HG03460 (cell line): ENCODE results near the gene SIGLEC12.
"Not testable (repeated sequence)": the region's sequence is repeated elsewhere in the genome, so short reads cannot be mapped to it uniquely, and the experiment has no call there.

Source experiments
- ATAC-seq: cut with Tn5 transposase; IDR thresholded peaks from one replicate; pipeline ENCODE4 v1.9.1; 2021; ENCODE audit not compliant: unreplicated experiment

Gene SIGLEC12

DNA sequence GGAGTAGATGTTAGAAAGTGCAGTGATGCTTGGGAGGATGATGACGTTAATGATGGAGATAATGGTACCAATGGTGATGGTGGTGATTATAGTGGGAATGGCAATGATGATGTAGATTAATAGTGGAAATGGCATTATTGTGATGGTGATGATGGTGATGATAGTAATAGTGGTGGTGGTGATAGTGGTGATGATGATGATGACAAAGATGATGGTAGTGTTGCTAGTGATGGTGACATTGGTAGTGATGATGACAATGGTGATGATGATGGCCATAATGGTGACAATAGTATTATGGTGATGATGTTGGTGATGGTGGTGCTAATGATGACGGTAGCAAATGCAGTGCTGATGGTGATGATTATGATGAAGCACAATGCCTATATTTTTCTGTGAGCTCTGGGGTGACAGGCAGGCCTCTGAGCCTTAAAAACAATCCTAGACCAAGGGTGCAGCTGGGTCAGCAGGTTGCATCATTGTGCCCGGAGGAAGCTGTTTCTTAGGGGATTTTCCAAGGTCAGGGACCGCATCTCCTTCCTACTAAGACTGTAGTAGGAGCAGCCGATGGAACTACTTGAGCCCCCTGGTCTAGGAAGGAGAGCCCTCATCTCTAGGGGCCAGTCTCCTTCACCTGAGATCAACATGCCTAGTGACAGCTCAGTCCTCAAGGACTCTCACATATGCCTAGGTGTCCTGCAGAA lies 15.5 kb downstream of the SIGLEC12 start:
- ATAC-seq, result no peak

GRCh38 chr19:51480590-51480989 lies 21.0 kb downstream of the SIGLEC12 start:
- no peak for ATAC-seq

DNA sequence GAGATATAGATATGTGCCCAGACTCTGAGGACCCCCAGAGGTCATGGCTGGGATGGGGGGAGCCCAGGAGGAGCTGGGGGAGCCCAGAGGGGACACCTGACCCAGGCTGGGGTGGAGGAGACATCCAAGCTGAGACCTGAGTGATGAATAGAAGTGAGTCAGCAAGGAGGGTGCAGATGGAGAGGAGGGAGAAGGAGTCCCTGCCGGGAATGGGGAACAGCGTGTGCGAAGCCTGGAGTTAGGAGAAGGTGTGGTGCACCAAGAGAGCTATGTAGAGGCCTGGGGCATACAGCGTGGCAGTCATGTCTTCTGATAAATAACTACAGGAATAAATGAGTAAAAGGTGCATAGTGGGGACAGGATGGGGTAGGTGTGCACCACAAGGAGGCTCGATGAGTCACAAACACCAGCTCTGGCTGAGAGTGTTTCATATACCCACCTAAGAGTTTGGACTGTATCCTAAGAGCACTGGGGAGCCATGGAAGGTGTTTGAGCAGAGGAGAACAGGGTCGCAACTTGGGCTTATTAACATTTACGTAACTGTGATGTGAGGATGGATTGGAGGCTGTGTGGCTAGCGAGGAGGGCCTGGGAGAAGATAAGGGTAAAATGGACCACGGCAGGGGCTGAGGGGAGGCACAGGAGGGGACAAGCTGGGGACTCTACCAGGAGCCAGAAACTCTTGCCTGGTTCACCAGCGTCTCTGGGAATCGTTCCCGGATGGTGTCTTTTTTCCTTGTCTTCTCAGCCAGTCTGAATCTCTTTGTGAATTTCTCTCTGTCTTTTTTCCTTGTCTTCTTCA lies 21.9 kb downstream of the SIGLEC12 start:
- no peak for ATAC-seq

DNA sequence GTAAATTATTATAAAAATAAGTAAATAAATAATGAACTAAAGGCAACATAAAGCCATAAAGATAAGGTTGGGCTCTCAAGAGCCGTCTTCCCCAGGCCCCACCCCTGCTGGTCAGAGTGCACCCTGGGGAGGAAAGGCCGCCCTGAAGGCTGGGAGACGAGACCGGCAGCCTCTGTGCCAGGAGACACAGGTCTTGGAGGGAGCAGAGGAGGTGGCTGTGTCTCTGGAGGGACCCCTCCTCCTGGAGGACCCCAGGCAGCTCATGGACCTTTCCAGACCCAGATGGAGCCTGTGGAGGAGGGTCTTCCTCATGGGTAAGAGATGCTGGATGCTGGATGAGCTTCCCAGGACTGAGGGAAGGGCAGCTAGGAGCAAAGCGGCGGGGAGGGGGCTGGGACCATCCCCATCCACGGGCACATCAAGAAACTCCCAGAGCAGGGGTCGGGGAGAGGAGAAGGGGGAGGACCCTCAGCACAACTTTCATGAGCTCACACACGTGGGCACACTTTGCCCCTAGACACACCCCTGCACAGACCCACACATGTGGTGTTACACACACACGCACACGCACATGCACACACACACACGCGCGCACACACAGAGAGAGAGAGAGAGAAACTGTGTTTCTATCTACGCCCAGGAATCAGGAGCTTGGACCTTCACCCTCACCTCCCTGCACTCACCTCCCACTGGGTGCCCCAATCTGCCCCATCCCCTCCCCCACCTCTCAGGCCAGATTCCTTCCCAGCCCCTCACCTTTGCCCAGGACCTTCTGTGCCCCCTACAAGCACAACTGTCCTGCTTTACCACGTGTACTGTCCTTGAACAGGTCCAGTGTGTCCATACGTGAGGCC lies 23.0 kb downstream of the SIGLEC12 start, which contains the start of gene CEACAM18:
Gene CEACAM18 (plus strand): TSS at position 159 of the 854 bp plus-strand sequence.
- ATAC-seq, result no peak

GRCh38 chr19:51477344-51477743 lies 24.3 kb downstream of the SIGLEC12 start:
- no peak for ATAC-seq

DNA sequence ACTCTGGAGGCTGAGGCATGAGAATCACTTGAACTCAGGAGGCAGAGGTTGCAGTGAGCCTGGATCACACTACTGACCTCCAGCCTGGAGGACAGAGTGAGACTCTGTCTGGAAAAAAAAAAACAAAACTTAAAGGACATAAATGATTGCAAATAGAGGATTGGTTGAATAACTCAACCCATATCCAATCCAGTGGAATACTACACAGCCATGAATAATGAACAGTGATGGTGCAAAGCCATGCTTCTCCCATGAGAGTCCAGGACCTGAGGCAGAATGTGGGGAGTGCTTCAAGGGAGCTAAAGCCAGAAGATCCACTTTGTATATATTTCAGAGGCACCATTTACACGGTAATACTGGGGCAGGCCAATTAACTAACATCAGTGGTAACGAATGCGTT lies 25.4 kb downstream of the SIGLEC12 start:
- ATAC-seq, result no peak

DNA sequence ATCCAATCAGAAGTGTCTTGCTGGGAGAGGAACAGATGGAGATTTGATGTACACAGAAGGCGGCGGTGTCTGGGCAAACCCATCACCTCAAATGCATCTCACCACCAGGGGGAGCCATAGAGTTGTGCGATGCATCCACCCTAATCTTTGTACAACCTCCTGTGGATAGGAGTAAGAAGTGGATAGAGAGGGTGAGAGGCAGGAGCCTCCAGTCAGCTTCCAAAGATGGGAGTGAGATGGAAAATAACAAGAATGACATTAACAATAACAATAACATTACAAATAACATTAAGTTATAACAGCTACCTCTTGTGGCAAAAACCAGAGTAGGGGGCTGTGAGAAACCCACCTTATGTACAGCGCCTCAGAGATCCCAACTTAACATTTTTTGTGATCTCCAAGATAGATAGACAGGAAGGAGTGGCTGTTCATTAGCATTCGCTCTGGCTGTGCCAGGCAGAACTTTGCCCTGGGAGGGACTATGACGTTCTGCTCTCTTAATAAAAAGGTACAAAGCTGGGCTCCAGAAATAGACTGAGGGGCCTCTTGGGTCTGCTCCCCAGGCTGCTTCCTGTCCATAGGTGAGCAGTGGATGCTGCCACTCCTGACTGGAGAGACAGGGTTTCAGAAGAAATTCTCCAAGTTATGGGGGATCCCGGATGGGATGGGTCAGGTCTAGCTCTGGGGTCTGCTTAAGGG lies 28.4 kb downstream of the SIGLEC12 start:
- no peak for ATAC-seq

DNA sequence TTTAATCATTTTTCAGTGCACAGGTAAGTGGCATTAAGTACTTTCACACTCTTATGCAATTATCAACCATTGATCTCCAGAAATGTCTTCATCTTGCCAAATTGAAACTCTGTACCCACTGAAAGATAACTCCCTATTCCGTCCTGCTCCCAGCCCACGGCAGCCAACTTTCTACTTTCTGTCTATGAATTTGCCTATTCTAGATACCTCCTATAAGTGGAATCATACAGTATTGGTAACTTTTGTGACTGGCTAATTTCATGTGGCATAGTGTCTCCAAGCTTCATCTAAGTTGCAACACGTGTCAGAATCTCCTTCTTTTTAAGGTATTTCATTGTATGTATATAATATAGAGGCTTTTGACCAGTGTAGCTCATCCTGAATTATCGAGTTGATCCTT lies 29.0 kb downstream of the SIGLEC12 start:
- ATAC-seq, result no peak

DNA sequence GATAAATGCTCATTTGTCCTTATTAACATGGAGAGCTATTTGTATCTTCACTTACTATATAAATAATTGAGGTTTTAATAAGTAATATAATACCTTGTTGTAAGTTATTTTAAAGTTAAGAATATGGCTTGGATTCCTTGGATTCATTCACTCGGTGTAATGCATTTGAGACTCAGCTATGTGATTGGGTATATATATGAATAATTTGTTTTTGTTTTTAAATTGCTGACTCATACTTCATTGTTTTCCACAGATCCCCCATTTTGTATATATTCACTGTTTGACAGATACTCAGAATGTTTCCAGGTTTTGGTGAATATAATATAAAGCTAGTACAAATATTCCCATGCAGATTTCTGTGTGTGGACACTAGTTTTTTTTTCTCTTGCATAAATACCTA lies 30.1 kb downstream of the SIGLEC12 start:
- ATAC-seq, result no peak

GRCh38 chr19:51470966-51471365 lies 30.6 kb downstream of the SIGLEC12 start:
- ATAC-seq, result no peak

- ATAC-seq, result no peak
These were observed 32.0 kb downstream of the SIGLEC12 start for GRCh38 chr19:51469629-51470028.

DNA sequence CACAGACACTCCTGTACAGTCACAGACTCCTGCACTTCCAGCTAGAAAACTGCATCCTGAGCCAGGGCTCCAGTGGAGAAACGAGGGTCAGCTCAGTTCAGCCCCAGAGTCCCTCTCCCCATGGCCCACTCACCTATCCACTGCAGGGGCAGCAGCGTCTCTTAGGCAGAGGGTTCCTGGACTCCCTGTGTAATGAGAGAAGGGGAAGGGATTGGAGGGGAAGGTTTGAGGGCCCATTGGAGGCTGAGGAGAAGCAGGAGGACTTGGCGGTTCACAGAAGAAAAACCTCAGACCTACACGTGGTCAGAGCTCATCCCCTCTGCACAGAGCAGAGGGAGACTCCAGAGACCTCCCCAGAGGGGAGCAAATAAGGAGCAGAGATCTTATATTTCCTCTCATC lies 32.4 kb downstream of the SIGLEC12 start:
- no peak for ATAC-seq

DNA sequence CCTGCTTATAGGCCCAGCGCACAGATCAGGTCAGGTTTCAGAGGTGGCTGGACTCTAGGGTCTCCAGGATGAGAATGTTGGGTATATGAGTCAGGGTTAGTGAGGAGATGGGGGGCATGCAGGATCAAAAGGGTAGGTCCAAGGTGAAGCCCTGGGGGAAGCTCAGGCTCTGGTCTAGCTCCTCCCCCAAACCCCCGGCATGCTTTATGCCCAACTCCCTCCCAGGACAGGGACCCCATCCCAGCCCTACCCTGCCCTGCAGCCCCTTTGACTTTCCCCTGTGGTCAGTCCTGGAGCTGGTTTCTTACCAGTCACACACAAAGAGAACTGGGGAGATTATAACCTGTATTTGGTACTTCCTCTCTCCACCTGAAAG lies 33.1 kb downstream of the SIGLEC12 start:
- no peak for ATAC-seq

DNA sequence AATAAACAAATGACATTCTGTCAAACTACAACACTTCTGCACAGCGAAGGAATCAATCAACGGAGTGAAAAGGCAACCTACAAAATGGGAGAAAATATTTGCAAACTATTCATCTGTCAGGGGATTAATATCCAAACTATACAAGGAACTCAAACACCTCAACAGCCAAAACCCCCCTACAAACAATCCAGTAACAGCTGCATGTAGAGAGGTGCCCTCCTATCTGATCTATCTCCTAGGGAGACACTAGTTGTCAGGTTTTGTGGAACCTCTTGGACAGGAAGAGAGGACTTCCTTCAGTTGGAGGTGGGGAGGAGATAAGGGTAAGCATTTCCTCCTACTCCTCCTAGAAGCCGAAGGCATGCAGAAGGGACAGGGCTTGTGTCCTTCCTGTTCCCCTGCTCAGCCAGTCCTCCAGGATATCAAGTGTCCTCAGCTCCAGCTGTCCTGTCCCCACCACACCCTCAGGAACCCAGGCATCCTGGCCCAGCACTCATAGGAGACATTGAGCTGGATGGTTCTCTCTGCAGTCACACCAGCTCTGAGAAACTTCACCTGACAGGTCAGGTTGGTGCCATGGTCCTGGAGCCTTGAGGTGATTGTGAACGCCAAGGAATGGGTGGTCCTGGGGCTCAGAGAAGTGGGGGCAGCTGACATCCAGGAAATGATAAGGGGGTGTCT lies 33.6 kb downstream of the SIGLEC12 start:
- no peak for ATAC-seq

GRCh38 chr19:51466723-51467122 lies 34.9 kb downstream of the SIGLEC12 start:
- no peak for ATAC-seq

DNA sequence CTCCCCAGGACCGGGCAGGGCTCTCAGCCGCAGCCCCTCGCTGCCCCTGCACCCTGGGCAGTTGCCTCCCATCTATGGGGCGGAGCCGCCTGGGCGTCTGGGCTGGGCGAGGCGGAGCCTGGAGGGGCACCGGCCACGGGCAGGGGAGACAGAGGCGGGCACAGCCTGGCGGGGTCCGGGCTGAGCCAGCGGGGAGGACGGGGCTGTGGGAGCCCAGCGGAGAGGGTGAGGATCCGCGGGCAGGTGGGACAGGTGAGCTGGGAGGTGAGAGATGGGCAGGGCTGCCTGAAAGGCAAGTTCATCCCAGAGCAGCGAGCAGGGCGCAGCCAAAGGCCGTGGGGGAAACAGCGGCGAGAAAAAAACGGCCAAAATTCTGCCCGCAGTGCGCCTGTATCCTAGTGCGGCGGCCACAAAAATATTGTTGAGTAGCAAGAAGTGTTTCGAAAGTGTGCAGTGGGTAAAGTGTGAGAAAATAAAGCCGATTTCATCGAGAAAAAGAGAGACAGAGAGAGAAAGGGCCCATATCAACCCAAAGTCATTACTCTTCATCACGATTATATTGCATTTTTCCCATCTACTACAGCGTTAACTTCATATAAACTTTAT lies 37.5 kb downstream of the SIGLEC12 start:
- not testable (repeated sequence) for ATAC-seq

GRCh38 chr19:51462681-51463080 lies 38.9 kb downstream of the SIGLEC12 start:
- no peak for ATAC-seq

- no peak for ATAC-seq
These were observed 39.3 kb downstream of the SIGLEC12 start for GRCh38 chr19:51462276-51462675.

GRCh38 chr19:51461723-51462161 lies 39.9 kb downstream of the SIGLEC12 start:
- ATAC-seq, result no peak
